ENCODE results near the gene ALOX12B. TPM values are rescaled to one million over a fixed set of nuclear protein-coding genes. Genes with fewer than 3 reads are reported as not detected.
A peak's percentile ranks its signal among the peaks of the same experiment; 100 is the strongest.

The ALOX12B gene
- total RNA-seq, 2 donors from 2014 or later: 0.95 to 1.2 TPM

DNA sequence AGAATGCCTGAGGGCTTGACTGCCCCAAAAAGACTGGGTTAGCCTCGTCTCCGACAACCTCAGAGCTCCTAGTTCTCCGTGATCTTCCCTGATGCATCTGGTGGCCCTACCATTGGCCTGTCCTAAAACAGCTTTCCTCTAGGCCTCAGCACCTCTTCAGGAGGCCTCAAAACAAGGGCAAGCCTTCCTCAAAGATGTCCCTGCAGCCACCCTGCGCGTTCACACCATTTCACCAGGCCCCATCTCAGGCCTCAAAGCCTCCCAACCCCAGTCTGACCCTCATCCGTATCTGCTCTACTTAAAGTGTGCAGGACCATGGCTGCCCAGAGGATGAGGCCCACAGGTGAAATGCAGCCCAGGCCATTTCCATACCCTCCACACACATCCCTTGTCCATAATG, 23.4 kb upstream of the ALOX12B start:
- Histone ChIP-seq H3K4me3 (ENCODE audit: low read length) (no peak overlapping the region), H3K9ac (ENCODE audit: extremely low read depth, low read length, poor library complexity, severe bottlenecking) (no peak overlapping the region), H3K9me3 (ENCODE audit: control insufficient read depth, low read length) (no peaks in the 10 kb centered on the region), H3K27ac (ENCODE audit: low read depth, low read length) (no peak overlapping the region), H3K36me3 (ENCODE audit: control insufficient read depth, insufficient read depth, low read length) (no peaks in the 10 kb centered on the region), H3K4me1 (ENCODE audit: control insufficient read depth, insufficient read depth, low read length) (no peaks in the 10 kb centered on the region), H3K27me3 (ENCODE audit: control insufficient read depth, insufficient read depth, low read length, poor library complexity, severe bottlenecking) (peaks cover 84% of the 10 kb centered on the region)
- Mint-ChIP-seq H3K4me1 (peaks cover 2% of the 10 kb centered on the region), H3K9me3 (no peaks in the 10 kb centered on the region), H3K4me3 (peak overlapping the region; percentile 56), H3K27me3 (ENCODE audit: insufficient read depth) (peaks cover 92% of the 10 kb centered on the region), H3K36me3 (ENCODE audit: low read depth) (no peaks in the 10 kb centered on the region), H3K27ac (no peak overlapping the region)
- TF ChIP-seq, protein P1, sequence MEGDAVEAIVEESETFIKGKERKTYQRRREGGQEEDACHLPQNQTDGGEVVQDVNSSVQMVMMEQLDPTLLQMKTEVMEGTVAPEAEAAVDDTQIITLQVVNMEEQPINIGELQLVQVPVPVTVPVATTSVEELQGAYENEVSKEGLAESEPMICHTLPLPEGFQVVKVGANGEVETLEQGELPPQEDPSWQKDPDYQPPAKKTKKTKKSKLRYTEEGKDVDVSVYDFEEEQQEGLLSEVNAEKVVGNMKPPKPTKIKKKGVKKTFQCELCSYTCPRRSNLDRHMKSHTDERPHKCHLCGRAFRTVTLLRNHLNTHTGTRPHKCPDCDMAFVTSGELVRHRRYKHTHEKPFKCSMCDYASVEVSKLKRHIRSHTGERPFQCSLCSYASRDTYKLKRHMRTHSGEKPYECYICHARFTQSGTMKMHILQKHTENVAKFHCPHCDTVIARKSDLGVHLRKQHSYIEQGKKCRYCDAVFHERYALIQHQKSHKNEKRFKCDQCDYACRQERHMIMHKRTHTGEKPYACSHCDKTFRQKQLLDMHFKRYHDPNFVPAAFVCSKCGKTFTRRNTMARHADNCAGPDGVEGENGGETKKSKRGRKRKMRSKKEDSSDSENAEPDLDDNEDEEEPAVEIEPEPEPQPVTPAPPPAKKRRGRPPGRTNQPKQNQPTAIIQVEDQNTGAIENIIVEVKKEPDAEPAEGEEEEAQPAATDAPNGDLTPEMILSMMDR (conservative IDR thresholded peaks at IDR 0.05): no peak
- no peak for DNase-seq
- 92 to 93% methylated on average over 6 of the region's 6 CpGs for WGBS, 2 experiments (ENCODE audit: insufficient coverage in 1 of 2, insufficient read length in 1 of 2)

DNA sequence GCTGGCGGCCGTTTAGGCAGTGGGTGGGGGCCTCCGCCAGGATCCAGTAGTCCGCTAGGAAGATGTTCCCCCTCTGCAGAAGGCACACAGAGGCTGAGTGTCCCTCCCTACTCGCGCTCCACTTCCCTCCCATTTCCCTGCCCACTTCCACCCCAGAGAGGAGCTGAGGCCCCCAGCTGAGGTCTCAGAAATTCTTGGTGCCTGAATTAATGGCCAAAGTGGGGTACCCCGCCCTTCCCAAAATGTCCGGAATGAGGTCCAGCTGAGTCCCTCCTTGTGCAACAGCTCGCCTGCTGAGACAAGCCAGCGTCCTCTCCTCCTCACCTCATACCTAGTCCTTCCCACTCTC, 22.9 kb upstream of the ALOX12B start:
- WGBS, 2 experiments (ENCODE audit: insufficient coverage in 1 of 2, insufficient read length in 1 of 2): 31% methylated on average over 10 of the region's 10 CpGs; no CpG with 5 or more reads in 1 of the 2 experiments
- Mint-ChIP-seq H3K4me3 (peak overlapping the region; percentile 56), H3K9me3 (no peaks in the 10 kb centered on the region), H3K36me3 (ENCODE audit: low read depth) (no peaks in the 10 kb centered on the region), H3K27ac (no peak overlapping the region), H3K4me1 (peaks cover 2% of the 10 kb centered on the region), H3K27me3 (ENCODE audit: insufficient read depth) (peaks cover 88% of the 10 kb centered on the region)
- Histone ChIP-seq H3K4me3 (ENCODE audit: low read length) (peak overlapping the region; percentile 76), H3K9ac (ENCODE audit: extremely low read depth, low read length, poor library complexity, severe bottlenecking) (no peak overlapping the region), H3K9me3 (ENCODE audit: control insufficient read depth, low read length) (no peaks in the 10 kb centered on the region), H3K27ac (ENCODE audit: low read depth, low read length) (no peak overlapping the region), H3K4me1 (ENCODE audit: control insufficient read depth, insufficient read depth, low read length) (no peaks in the 10 kb centered on the region), H3K27me3 (ENCODE audit: control insufficient read depth, insufficient read depth, low read length, poor library complexity, severe bottlenecking) (peaks cover 79% of the 10 kb centered on the region), H3K36me3 (ENCODE audit: control insufficient read depth, insufficient read depth, low read length) (no peaks in the 10 kb centered on the region)
- DNase-seq: no peak
- TF ChIP-seq, protein P1 (conservative IDR thresholded peaks at IDR 0.05): no peak

DNA sequence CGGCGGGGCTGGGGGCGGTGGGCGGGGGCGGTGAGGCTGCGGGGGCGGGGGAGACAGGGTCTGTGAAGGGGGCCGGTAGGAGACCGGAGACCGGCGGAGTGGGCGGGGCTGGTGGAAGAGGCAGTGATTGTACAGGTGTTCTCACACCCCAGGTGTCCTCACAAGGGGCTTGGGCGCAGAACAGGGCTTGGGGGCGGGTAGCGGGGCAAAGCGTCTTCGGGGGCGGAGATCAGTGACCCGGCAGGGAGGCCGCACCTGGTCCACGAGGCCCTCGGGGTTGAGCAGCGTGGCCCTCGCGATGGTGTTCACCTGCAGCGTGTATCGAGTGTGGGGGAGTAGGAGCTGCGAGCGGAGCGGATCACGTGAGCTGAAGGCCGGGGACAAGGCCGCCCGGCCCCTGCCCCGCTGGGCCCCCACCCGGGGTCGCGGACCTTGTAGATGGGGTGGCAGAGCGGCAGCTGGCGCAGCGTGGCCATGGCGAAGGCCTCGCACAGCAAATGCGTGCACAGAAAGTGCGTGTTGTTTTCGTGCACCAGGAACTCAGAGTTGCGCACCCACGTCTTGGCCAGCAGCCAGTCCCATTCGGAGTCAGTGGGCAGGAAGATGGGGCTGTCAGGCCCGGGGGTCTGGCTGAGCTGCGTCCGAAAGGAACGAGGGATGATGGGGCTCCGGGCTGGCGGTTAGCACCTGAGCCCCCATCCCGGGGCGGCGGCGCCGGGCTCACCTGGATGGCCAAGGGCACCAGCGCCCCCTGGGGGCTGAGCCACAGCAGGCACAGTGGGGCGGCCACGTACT, 22.3 kb upstream of the ALOX12B start:
- peaks cover 86% of the 10 kb centered on the region for H3K27me3 Mint-ChIP-seq (ENCODE audit: insufficient read depth)
- no peaks in the 10 kb centered on the region for H3K36me3 ChIP-seq (ENCODE audit: control insufficient read depth, insufficient read depth, low read length)
- peak overlapping the region; percentile 56 for H3K4me3 Mint-ChIP-seq
- DNase-seq: peak; percentile 96
- H3K27ac ChIP-seq (ENCODE audit: low read depth, low read length): no peak overlapping the region
- no peaks in the 10 kb centered on the region for H3K4me1 ChIP-seq (ENCODE audit: control insufficient read depth, insufficient read depth, low read length)
- H3K9me3 ChIP-seq (ENCODE audit: control insufficient read depth, low read length): no peaks in the 10 kb centered on the region
- peaks cover 75% of the 10 kb centered on the region for H3K27me3 ChIP-seq (ENCODE audit: control insufficient read depth, insufficient read depth, low read length, poor library complexity, severe bottlenecking)
- peaks cover 2% of the 10 kb centered on the region for H3K4me1 Mint-ChIP-seq
- H3K9ac ChIP-seq (ENCODE audit: extremely low read depth, low read length, poor library complexity, severe bottlenecking): no peak overlapping the region
- WGBS, 2 experiments (ENCODE audit: insufficient coverage in 1 of 2, insufficient read length in 1 of 2): 12 to 25% methylated on average over 14 to 56 of the region's 63 CpGs
- no peaks in the 10 kb centered on the region for H3K9me3 Mint-ChIP-seq
- no peaks in the 10 kb centered on the region for H3K36me3 Mint-ChIP-seq (ENCODE audit: low read depth)
- H3K4me3 ChIP-seq (ENCODE audit: low read length): peak overlapping the region; percentile 76
- TF ChIP-seq, protein P1 (conservative IDR thresholded peaks at IDR 0.05): peak; percentile 99
- H3K27ac Mint-ChIP-seq: no peak overlapping the region
